ENCODE results near the gene IGF1R. TPM values are rescaled to one million over a fixed set of nuclear protein-coding genes. Genes with fewer than 3 reads are reported as not detected.

Gene IGF1R
- total RNA-seq, 2 experiments from 2014 or later = 22.8 to 24.7 TPM

DNA sequence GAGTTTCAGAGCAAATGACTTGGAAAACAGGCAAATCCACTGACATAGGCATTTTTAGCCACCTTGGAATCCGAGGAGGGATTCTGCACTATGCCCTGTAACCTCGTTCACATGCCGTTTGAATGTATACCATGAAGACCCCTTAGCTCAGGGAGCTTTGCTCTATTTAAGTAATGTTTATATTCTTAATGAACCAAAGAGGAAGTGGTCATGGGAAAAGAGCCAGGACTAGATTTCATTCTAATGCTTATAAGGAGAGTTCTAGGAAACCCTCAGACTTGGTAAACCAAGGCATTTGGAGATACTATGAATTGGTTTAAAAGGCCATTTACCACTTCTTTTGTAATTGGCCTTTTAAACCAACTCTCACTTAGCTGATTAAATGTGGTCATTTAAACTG is 178.9 kb downstream of the IGF1R start:
- intact Hi-C loops (cut with micrococcal nuclease) = no loop called here
- ATAC-seq (no peak), DNase-seq (no peak)
- Mint-ChIP-seq H3K27ac (no peak overlapping the region), H3K4me3 (no peak overlapping the region), H3K9me3 (peaks cover 43% of the 10 kb centered on the region), H3K4me1 (ENCODE audit: low read depth) (peaks cover 5% of the 10 kb centered on the region), H3K36me3 (ENCODE audit: low read depth) (peaks cover 60% of the 10 kb centered on the region), H3K27me3 (no peaks in the 10 kb centered on the region)
- ChIA-PET CTCF (interaction anchor here (1.2 kb wide), 1 partner anchor 23 kb away, joined by 3 read pairs; no protein-coding TSS in a partner anchor), POLR2A (no interaction called here)
- TF ChIP-seq, protein P1, sequence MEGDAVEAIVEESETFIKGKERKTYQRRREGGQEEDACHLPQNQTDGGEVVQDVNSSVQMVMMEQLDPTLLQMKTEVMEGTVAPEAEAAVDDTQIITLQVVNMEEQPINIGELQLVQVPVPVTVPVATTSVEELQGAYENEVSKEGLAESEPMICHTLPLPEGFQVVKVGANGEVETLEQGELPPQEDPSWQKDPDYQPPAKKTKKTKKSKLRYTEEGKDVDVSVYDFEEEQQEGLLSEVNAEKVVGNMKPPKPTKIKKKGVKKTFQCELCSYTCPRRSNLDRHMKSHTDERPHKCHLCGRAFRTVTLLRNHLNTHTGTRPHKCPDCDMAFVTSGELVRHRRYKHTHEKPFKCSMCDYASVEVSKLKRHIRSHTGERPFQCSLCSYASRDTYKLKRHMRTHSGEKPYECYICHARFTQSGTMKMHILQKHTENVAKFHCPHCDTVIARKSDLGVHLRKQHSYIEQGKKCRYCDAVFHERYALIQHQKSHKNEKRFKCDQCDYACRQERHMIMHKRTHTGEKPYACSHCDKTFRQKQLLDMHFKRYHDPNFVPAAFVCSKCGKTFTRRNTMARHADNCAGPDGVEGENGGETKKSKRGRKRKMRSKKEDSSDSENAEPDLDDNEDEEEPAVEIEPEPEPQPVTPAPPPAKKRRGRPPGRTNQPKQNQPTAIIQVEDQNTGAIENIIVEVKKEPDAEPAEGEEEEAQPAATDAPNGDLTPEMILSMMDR (IDR thresholded peaks at IDR 0.05) = no peak

DNA sequence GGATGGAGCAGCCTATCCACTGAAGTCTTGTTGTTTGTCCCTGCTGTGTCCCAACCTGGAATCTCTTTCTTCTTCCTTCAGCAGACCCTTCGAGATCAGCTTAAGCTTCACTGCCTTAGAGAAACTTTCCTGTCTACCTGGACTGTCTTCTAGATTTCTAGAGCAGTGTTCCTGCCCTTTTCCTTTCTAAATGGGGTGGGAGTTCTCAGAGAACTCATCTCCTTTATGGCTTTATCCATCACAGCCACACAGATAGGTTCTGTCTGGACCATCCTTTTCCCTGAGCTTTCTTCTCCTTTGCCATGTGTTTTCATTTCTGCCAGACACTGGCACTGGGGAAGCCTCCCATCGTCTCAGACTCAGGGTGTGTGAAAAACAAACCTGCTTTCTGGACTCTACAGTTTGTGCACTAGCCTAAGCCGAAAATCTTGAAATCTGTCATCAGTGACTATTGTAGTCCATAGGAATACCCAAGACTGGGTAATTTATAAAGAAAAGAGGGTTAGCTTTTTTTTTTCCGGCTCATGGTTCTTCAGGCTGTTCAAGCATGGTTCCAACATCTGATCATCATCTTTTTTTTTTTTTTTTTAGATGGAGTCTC is 181.8 kb downstream of the IGF1R start:
- CTCF ChIA-PET = no interaction called here
- Mint-ChIP-seq H3K27ac (no peak overlapping the region), H3K27me3 (no peaks in the 10 kb centered on the region), H3K4me1 (ENCODE audit: low read depth) (no peaks in the 10 kb centered on the region), H3K36me3 (ENCODE audit: low read depth) (peaks cover 53% of the 10 kb centered on the region), H3K4me3 (no peak overlapping the region), H3K9me3 (peaks cover 41% of the 10 kb centered on the region)
- DNase-seq (no peak), ATAC-seq (no peak)
- intact Hi-C loops (cut with micrococcal nuclease) = no loop called here
- TF ChIP-seq, protein P1 (IDR thresholded peaks at IDR 0.05) = no peak
- POLR2A ChIA-PET = no interaction called here

DNA sequence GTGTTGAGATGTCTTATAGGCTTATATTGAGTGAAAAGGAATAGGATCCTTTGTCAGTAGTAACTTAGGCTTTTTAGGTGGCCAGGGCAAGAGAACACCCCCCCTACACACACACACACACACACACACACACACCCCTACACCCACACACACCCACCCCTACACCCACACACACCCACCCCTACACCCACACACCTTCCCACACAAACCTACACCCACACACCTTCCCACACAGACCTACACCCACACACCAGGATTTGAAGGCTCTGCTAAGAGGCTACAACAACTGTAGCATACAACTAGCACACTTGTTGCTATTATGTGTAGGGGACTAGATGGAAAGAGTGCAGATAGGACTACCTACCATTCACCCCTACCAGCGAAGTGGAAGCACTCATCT is 186.6 kb downstream of the IGF1R start:
- TF ChIP-seq, protein P1 (IDR thresholded peaks at IDR 0.05) = no peak
- intact Hi-C loops (cut with micrococcal nuclease) = no loop called here
- no peak overlapping the region for H3K27ac Mint-ChIP-seq
- H3K36me3 Mint-ChIP-seq (ENCODE audit: low read depth) = peaks cover 41% of the 10 kb centered on the region
- H3K4me3 Mint-ChIP-seq = no peak overlapping the region
- ChIA-PET CTCF (interaction anchor here (0.7 kb wide), 1 partner anchor 16 kb away, joined by 3 read pairs; no protein-coding TSS in a partner anchor), POLR2A (interaction anchor here (1.4 kb wide), 1 partner anchor 9 kb away, joined by 3 read pairs; no protein-coding TSS in a partner anchor)
- ATAC-seq (no peak), DNase-seq (no peak)
- H3K4me1 Mint-ChIP-seq (ENCODE audit: low read depth) = no peaks in the 10 kb centered on the region
- peaks cover 30% of the 10 kb centered on the region for H3K9me3 Mint-ChIP-seq
- no peaks in the 10 kb centered on the region for H3K27me3 Mint-ChIP-seq

DNA sequence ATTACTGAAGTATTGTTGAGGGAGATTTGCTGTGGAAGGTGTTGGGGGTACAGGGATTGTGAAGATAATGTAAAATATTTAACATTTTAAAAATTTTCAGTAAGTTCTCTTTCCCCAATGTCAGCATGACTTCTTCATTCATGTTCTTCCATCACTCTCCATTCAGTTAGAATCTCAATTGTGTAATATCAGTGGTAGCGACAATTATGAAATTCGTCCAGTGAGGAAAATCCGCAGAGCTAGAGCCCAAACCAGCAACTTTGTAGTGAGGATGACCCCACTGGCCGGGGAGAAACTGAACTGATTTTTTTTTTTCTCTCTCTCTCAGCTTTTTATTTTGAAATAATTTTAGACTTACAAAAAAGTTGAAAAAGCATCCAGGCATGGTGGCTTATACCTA is 187.5 kb downstream of the IGF1R start:
- CTCF ChIA-PET = interaction anchor here (1.0 kb wide), 1 partner anchor 46 kb away, joined by 3 read pairs; no protein-coding TSS in a partner anchor
- Mint-ChIP-seq H3K27me3 (no peaks in the 10 kb centered on the region), H3K4me3 (no peak overlapping the region), H3K4me1 (ENCODE audit: low read depth) (no peaks in the 10 kb centered on the region), H3K36me3 (ENCODE audit: low read depth) (peaks cover 34% of the 10 kb centered on the region), H3K9me3 (peaks cover 22% of the 10 kb centered on the region), H3K27ac (no peak overlapping the region)
- ATAC-seq = no peak
- TF ChIP-seq, protein P1 (IDR thresholded peaks at IDR 0.05) = no peak
- POLR2A ChIA-PET = no interaction called here
- no peak for DNase-seq
- intact Hi-C loops (cut with micrococcal nuclease) = no loop called here

DNA sequence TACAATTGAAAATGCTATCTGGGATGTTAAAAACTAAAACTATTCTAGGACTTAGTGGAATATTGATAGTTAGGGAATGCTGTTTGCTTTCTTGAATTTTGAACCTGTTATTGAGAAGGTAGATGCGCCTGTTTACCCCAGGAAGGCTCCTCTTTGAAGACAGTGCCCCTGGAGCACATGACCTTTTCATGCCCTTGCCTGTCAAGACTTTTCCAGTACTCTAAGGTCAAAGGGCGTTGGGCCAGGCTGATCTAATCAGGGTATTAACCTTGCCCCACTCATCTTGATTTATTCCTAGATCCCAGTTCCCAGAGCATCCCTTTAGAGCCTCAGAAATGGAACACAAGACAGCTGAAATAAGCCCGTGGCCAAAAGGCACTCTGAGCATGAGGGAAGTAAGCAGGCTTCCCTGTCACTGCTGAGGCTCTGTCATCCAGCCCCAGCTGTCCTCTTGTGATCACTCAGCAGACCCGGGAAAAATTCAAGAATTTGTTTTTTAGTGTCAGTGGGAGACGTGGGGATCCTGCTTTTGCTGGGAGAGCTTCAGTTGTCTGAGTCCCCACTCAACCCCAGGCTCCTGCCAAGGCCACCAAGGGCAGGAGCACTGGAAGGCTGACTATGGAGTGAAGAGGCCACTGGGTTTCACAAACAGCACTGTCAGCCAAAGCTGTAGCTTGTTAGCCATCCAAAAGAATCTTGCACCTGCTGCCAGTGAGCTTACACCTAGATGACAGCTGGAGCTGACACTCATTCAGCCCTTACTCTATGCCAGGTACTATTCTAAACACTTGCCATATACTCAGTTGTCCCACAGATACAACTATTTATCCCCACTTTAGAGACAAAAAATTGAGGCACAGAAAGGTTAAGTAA is 190.3 kb downstream of the IGF1R start:
- no peak for DNase-seq
- TF ChIP-seq, protein P1 (IDR thresholded peaks at IDR 0.05) = no peak

More for the DNA sequence above, 190.3 kb downstream of the IGF1R start:
- Mint-ChIP-seq H3K9me3 (peaks cover 5% of the 10 kb centered on the region), H3K27me3 (no peaks in the 10 kb centered on the region), H3K4me3 (no peak overlapping the region), H3K27ac (no peak overlapping the region), H3K36me3 (ENCODE audit: low read depth) (peaks cover 22% of the 10 kb centered on the region), H3K4me1 (ENCODE audit: low read depth) (peaks cover 2% of the 10 kb centered on the region)
- intact Hi-C loops (cut with micrococcal nuclease) = no loop called here
- ATAC-seq = no peak
- ChIA-PET POLR2A (no interaction called here), CTCF (interaction anchor here (0.9 kb wide), 1 partner anchor 16 kb away, joined by 3 read pairs; no protein-coding TSS in a partner anchor)

Measured in activated CD8-positive, alpha-beta T cell treated with anti-CD3 and anti-CD28 coated beads for 36 hours (primary cell).